HAP-1 (cell line): ENCODE results near the gene KRTAP3-3.
"Not testable (repeated sequence)": the region's sequence is repeated elsewhere in the genome, so short reads cannot be mapped to it uniquely, and the experiment has no call there.

Experiments used
- DNase-seq, 2 experiments: peaks; one replicate each; pipeline ENCODE4 v3.0.0-alpha.2; 2016 to 2020; ENCODE audit warnings: low spot score in 2 of 2
- H3K27me3 ChIP-seq: fragments of 250-450 bp; sonication (Bioruptor Pico); 2 replicates; pipeline ENCODE4 v1.5.1; 2020; ENCODE audit warnings: low read depth, mild to moderate bottlenecking, moderate library complexity
- H3K36me3 ChIP-seq: fragments of 250-450 bp; sonication (Bioruptor Pico); replicated peaks from 2 replicates; pipeline ENCODE4 v1.5.1; 2020; ENCODE audit warnings: mild to moderate bottlenecking
- H3K4me1 ChIP-seq: fragments of 250-450 bp; sonication (Bioruptor Pico); 2 replicates; pipeline ENCODE4 v1.5.1; 2020; ENCODE audit warnings: mild to moderate bottlenecking
- H3K4me3 ChIP-seq: fragments of 250-450 bp; sonication (Bioruptor Pico); 2 replicates; pipeline ENCODE4 v1.5.1; 2020; ENCODE audit warnings: mild to moderate bottlenecking, moderate library complexity
- H3K9me3 ChIP-seq: fragments of 250-450 bp; sonication (Bioruptor Pico); 2 replicates; pipeline ENCODE4 v1.5.1; 2020; ENCODE audit warnings: mild to moderate bottlenecking, moderate library complexity
- in situ Hi-C: fragments of 300-500 bp; cut with MboI; formaldehyde crosslinking; loops from 3 replicates; pipeline ENCODE4 v1.14.3; 2020; ENCODE audit warnings: low sequenced_read_pairs, inconsistent platforms, mixed read lengths

Gene KRTAP3-3

GRCh38 chr17:41015454-41015853 lies 21.5 kb upstream of the KRTAP3-3 start:
- in situ Hi-C loops: no loop called here
- H3K27me3 ChIP-seq: peaks cover 4% of the 10 kb centered on the region; the same call in 1 of the 2 replicates
- no peaks in the 10 kb centered on the region for H3K9me3 ChIP-seq
- no peaks in the 10 kb centered on the region for H3K36me3 ChIP-seq
- no peak overlapping the region for H3K4me3 ChIP-seq
- no peak for DNase-seq
- no peaks in the 10 kb centered on the region; the same call in 1 of the 2 replicates for H3K4me1 ChIP-seq

- H3K36me3 ChIP-seq: no peaks in the 10 kb centered on the region
- peaks cover 12% of the 10 kb centered on the region for H3K4me1 ChIP-seq
- no peak overlapping the region for H3K4me3 ChIP-seq
- in situ Hi-C loops: no loop called here
- H3K9me3 ChIP-seq: no peaks in the 10 kb centered on the region
- peaks cover 7% of the 10 kb centered on the region; the same call in 1 of the 2 replicates for H3K27me3 ChIP-seq
- no peak for DNase-seq
Measured at GRCh38 chr17:41013606-41014005, 19.6 kb upstream of the KRTAP3-3 start.

GRCh38 chr17:41013181-41013580 lies 19.2 kb upstream of the KRTAP3-3 start:
- Histone ChIP-seq H3K27me3 (peaks cover 7% of the 10 kb centered on the region; the same call in 1 of the 2 replicates), H3K4me3 (no peak overlapping the region), H3K4me1 (peaks cover 12% of the 10 kb centered on the region), H3K36me3 (no peaks in the 10 kb centered on the region), H3K9me3 (no peaks in the 10 kb centered on the region)
- no peak for DNase-seq
- in situ Hi-C loops: no loop called here

GRCh38 chr17:41012326-41013120 lies 18.6 kb upstream of the KRTAP3-3 start:
- in situ Hi-C loops: no loop called here
- Histone ChIP-seq H3K4me1 (peaks cover 12% of the 10 kb centered on the region), H3K36me3 (no peaks in the 10 kb centered on the region), H3K27me3 (peaks cover 7% of the 10 kb centered on the region; the same call in 1 of the 2 replicates), H3K9me3 (no peaks in the 10 kb centered on the region), H3K4me3 (no peak overlapping the region)
- no peak for DNase-seq

- no peaks in the 10 kb centered on the region for H3K36me3 ChIP-seq
- DNase-seq: no peak
- peaks cover 7% of the 10 kb centered on the region; the same call in 1 of the 2 replicates for H3K27me3 ChIP-seq
- H3K4me1 ChIP-seq: peaks cover 12% of the 10 kb centered on the region
- no peak overlapping the region for H3K4me3 ChIP-seq
- in situ Hi-C loops: no loop called here
- no peaks in the 10 kb centered on the region for H3K9me3 ChIP-seq
Measured at GRCh38 chr17:41010441-41010840, 16.5 kb upstream of the KRTAP3-3 start.

- Histone ChIP-seq H3K36me3 (no peaks in the 10 kb centered on the region), H3K4me1 (peaks cover 12% of the 10 kb centered on the region), H3K27me3 (peaks cover 3% of the 10 kb centered on the region), H3K4me3 (no peak overlapping the region), H3K9me3 (no peaks in the 10 kb centered on the region)
- in situ Hi-C loops: no loop called here
- DNase-seq: no peak
Measured at GRCh38 chr17:41009936-41010335, 16.0 kb upstream of the KRTAP3-3 start.

GRCh38 chr17:41009301-41009760 lies 15.4 kb upstream of the KRTAP3-3 start:
- in situ Hi-C loops: no loop called here
- peak; percentile 13 to 69 for DNase-seq
- H3K4me1 ChIP-seq: peaks cover 12% of the 10 kb centered on the region
- no peak overlapping the region for H3K4me3 ChIP-seq
- peaks cover 7% of the 10 kb centered on the region; the same call in 1 of the 2 replicates for H3K27me3 ChIP-seq
- no peaks in the 10 kb centered on the region for H3K9me3 ChIP-seq
- H3K36me3 ChIP-seq: no peaks in the 10 kb centered on the region

- H3K36me3 ChIP-seq: no peaks in the 10 kb centered on the region
- H3K4me1 ChIP-seq: peaks cover 12% of the 10 kb centered on the region
- DNase-seq: no peak
- no peaks in the 10 kb centered on the region for H3K9me3 ChIP-seq
- in situ Hi-C loops: no loop called here
- peaks cover 10% of the 10 kb centered on the region; the same call in 1 of the 2 replicates for H3K27me3 ChIP-seq
- H3K4me3 ChIP-seq: no peak within 1 kb of the TSS
Measured at GRCh38 chr17:41008811-41009210, 14.8 kb upstream of the KRTAP3-3 start, which contains the start of gene KRTAP3-1. KRTAP3-1 (minus strand) TSS chr17:41009128; CDS start chr17:41009074, 54 bp downstream.

- no peaks in the 10 kb centered on the region for H3K36me3 ChIP-seq
- no peaks in the 10 kb centered on the region for H3K9me3 ChIP-seq
- H3K27me3 ChIP-seq: peaks cover 14% of the 10 kb centered on the region
- peaks cover 6% of the 10 kb centered on the region for H3K4me1 ChIP-seq
- no peak overlapping the region for H3K4me3 ChIP-seq
- no peak for DNase-seq
- in situ Hi-C loops: no loop called here
Measured at GRCh38 chr17:41004397-41004796, 10.4 kb upstream of the KRTAP3-3 start.

- H3K9me3 ChIP-seq: no peaks in the 10 kb centered on the region
- no peak overlapping the region for H3K4me3 ChIP-seq
- no peak for DNase-seq
- H3K36me3 ChIP-seq: no peaks in the 10 kb centered on the region
- in situ Hi-C loops: no loop called here
- peaks cover 16% of the 10 kb centered on the region for H3K27me3 ChIP-seq
- H3K4me1 ChIP-seq: peaks cover under 1% of the 10 kb centered on the region
Measured at GRCh38 chr17:41003926-41004325, 10.0 kb upstream of the KRTAP3-3 start.

GRCh38 chr17:41002814-41003213 lies 8.8 kb upstream of the KRTAP3-3 start:
- in situ Hi-C loops: no loop called here
- DNase-seq: no peak
- no peaks in the 10 kb centered on the region for H3K4me1 ChIP-seq
- no peak overlapping the region for H3K4me3 ChIP-seq
- peaks cover 27% of the 10 kb centered on the region for H3K27me3 ChIP-seq
- H3K36me3 ChIP-seq: no peaks in the 10 kb centered on the region
- no peaks in the 10 kb centered on the region for H3K9me3 ChIP-seq

- Histone ChIP-seq H3K27me3 (peaks cover 34% of the 10 kb centered on the region), H3K4me3 (no peak overlapping the region), H3K36me3 (no peaks in the 10 kb centered on the region), H3K4me1 (no peaks in the 10 kb centered on the region), H3K9me3 (no peaks in the 10 kb centered on the region)
- in situ Hi-C loops: no loop called here
- DNase-seq: no peak
Measured at GRCh38 chr17:41001795-41002194, 7.8 kb upstream of the KRTAP3-3 start.

GRCh38 chr17:40999563-40999962 lies 5.6 kb upstream of the KRTAP3-3 start, which contains the start of gene KRTAP3-2:
KRTAP3-2 (minus strand) TSS chr17:40999906; CDS start chr17:40999853, 53 bp downstream.
- DNase-seq, H3K9me3 ChIP-seq, H3K36me3 ChIP-seq, H3K4me1 ChIP-seq, in situ Hi-C loops, H3K4me3 ChIP-seq: not testable (repeated sequence)
- H3K27me3 ChIP-seq: peaks cover 35% of the 10 kb centered on the region

- no peak overlapping the region for H3K4me3 ChIP-seq
- H3K27me3 ChIP-seq: peaks cover 34% of the 10 kb centered on the region
- H3K36me3 ChIP-seq: no peaks in the 10 kb centered on the region
- H3K9me3 ChIP-seq: no peaks in the 10 kb centered on the region
- in situ Hi-C loops: no loop called here
- no peaks in the 10 kb centered on the region for H3K4me1 ChIP-seq
- DNase-seq: no peak
Measured at GRCh38 chr17:40997361-40997760, 3.4 kb upstream of the KRTAP3-3 start.
